CD4-positive, alpha-beta T cell (primary cell): Measurements from ENCODE around the gene MFAP4. TPM values are rescaled to one million over a fixed set of nuclear protein-coding genes. Genes with fewer than 3 reads are reported as not detected.

Experiments
- ATAC-seq: fragments of 200-7000 bp; cut with Tn5 transposase; one replicate; pipeline ENCODE4 v1.10.0; 2022; ENCODE audit warnings: mild to moderate bottlenecking; ENCODE audit not compliant: poor library complexity
- CTCF ChIA-PET: fragments of 350-600 bp; sonication (Branson Sonifier 250); formaldehyde crosslinking; loops from one replicate; lab custom pipeline; 2021; ENCODE audit warnings: antibody characterized with exemption, inconsistent platforms; lab: Charles Lee
- POLR2A ChIA-PET: fragments of 350-600 bp; sonication (Branson Sonifier 250); formaldehyde crosslinking; loops from one replicate; lab custom pipeline; 2021; ENCODE audit warnings: antibody characterized with exemption, inconsistent platforms; lab: Charles Lee
- DNase-seq, 14 experiments: peaks; one replicate each; pipeline ENCODE4 v3.0.0-alpha.2; 2013 to 2020; ENCODE audit warnings: mixed read lengths in 2 of 14
- H3K27ac ChIP-seq, 2 donors: one replicate each; pipeline versions ENCODE4 v1.5.1 to v1.7.0; 2013; ENCODE audit warnings: low read length in 2 of 2, low read depth in 1 of 2, mild to moderate bottlenecking in 1 of 2
- H3K27me3 ChIP-seq, 2 experiments: 1 replicate in 1 of 2; 2 replicates in 1 of 2; pipeline versions ENCODE4 v1.6.1 to v1.7.0; 2013; ENCODE audit warnings: low read length in 2 of 2, control low read depth in 1 of 2, mild to moderate bottlenecking in 1 of 2, moderate library complexity in 1 of 2; ENCODE audit not compliant: insufficient read depth in 2 of 2, control insufficient read depth in 1 of 2
- H3K36me3 ChIP-seq: one replicate; pipeline ENCODE4 v1.6.1; 2013; ENCODE audit warnings: low read length, control low read depth; ENCODE audit not compliant: insufficient read depth
- H3K4me1 ChIP-seq: one replicate; pipeline ENCODE4 v1.6.1; 2013; ENCODE audit warnings: low read length, control low read depth; ENCODE audit not compliant: insufficient read depth
- H3K4me3 ChIP-seq: one replicate; pipeline ENCODE4 v1.5.1; 2013; ENCODE audit warnings: mild to moderate bottlenecking, low read length, moderate library complexity
- H3K9me3 ChIP-seq, 2 experiments: 1 replicate in 1 of 2; 2 replicates in 1 of 2; pipeline versions ENCODE4 v1.6.1 to v1.7.0; 2013; ENCODE audit warnings: low read length in 2 of 2, mild to moderate bottlenecking in 2 of 2, control low read depth in 1 of 2, moderate library complexity in 1 of 2; ENCODE audit not compliant: control insufficient read depth in 1 of 2, insufficient read depth in 1 of 2
- H3K27ac Mint-ChIP-seq: one replicate; pipeline ENCODE4 v1.8.0; 2020; ENCODE audit warnings: mixed read lengths
- H3K27me3 Mint-ChIP-seq: one replicate; pipeline ENCODE4 v1.8.0; 2021; ENCODE audit warnings: mixed read lengths
- H3K36me3 Mint-ChIP-seq: one replicate; pipeline ENCODE4 v1.8.0; 2021; ENCODE audit warnings: low read depth, mixed read lengths
- H3K4me1 Mint-ChIP-seq: one replicate; pipeline ENCODE4 v1.8.0; 2021; ENCODE audit warnings: low read depth, mixed read lengths
- H3K4me3 Mint-ChIP-seq: one replicate; pipeline ENCODE4 v1.8.0; 2020; ENCODE audit warnings: mild to moderate bottlenecking, mixed read lengths
- H3K9me3 Mint-ChIP-seq: one replicate; pipeline ENCODE4 v1.8.0; 2020; ENCODE audit warnings: mixed read lengths
- CTCF ChIP-seq: fragments of 200-600 bp; IDR thresholded peaks from one replicate; pipeline ENCODE4 v1.8.0; 2022; ENCODE audit warnings: antibody characterized with exemption, mild to moderate bottlenecking
- intact Hi-C, 2 experiments: fragments of 100-400 bp; cut with DNase I in 1 of 2; cut with micrococcal nuclease in 1 of 2; formaldehyde crosslinking; loops; one replicate each; pipeline versions ENCODE4 v1.15.1 to v1.9.0; 2023 to 2025; cut with DNase I, micrococcal nuclease
- total RNA-seq, 174 experiments: library from RNA in 2 of 174; stranded (reverse) in 2 of 174; gene quantifications; one replicate each; pipeline ENCODE4 v1.2.3 and lab custom pipeline; 2021 to 2026

The MFAP4 gene
- total RNA-seq, 2 experiments from 2014 or later, result not detected

GRCh38 chr17:19372011-19372370, 15.0 kb downstream of the MFAP4 start:
- TF ChIP-seq CTCF, result no peak
- ChIA-PET POLR2A (no interaction called here), CTCF (interaction anchor here (1.9 kb wide), 1 partner anchor 9 kb away, joined by 5 read pairs; the partner anchor contains the start of gene B9D1)
- H3K36me3 ChIP-seq, result no peaks in the 10 kb centered on the region
- intact Hi-C loops, result no loop called here
- peaks cover 61% of the 10 kb centered on the region for H3K4me1 ChIP-seq
- no peak for ATAC-seq
- Mint-ChIP-seq H3K27me3 (no peaks in the 10 kb centered on the region), H3K36me3 (no peaks in the 10 kb centered on the region), H3K4me3 (peak overlapping the region; percentile 15), H3K27ac (no peak overlapping the region), H3K9me3 (no peaks in the 10 kb centered on the region), H3K4me1 (peaks cover 39% of the 10 kb centered on the region)
- DNase-seq, result no peak
- H3K4me3 ChIP-seq, result no peak overlapping the region
- no peaks in the 10 kb centered on the region for H3K9me3 ChIP-seq
- no peak overlapping the region for H3K27ac ChIP-seq
- H3K27me3 ChIP-seq, result no peaks in the 10 kb centered on the region

GRCh38 chr17:19371259-19372010, 15.6 kb downstream of the MFAP4 start:
- DNase-seq, result peak in 2 of 14 experiments; percentile 32 to 45
- Histone ChIP-seq H3K27ac (peak overlapping the region in 1 of 2 donors; percentile 66), H3K9me3 (no peaks in the 10 kb centered on the region), H3K36me3 (no peaks in the 10 kb centered on the region), H3K4me1 (peaks cover 56% of the 10 kb centered on the region), H3K4me3 (no peak overlapping the region), H3K27me3 (no peaks in the 10 kb centered on the region)
- intact Hi-C loops, result no loop called here
- no peak for TF ChIP-seq CTCF
- H3K27ac Mint-ChIP-seq, result peak overlapping the region; percentile 74
- no peaks in the 10 kb centered on the region for H3K9me3 Mint-ChIP-seq
- peaks cover 35% of the 10 kb centered on the region for H3K4me1 Mint-ChIP-seq
- peak overlapping the region; percentile 27 for H3K4me3 Mint-ChIP-seq
- H3K36me3 Mint-ChIP-seq, result no peaks in the 10 kb centered on the region
- POLR2A ChIA-PET, result no interaction called here
- no peak for ATAC-seq
- CTCF ChIA-PET, result interaction anchor here (1.9 kb wide), 1 partner anchor 8 kb away, joined by 5 read pairs; the partner anchor contains the start of gene B9D1
- no peaks in the 10 kb centered on the region for H3K27me3 Mint-ChIP-seq

DNA sequence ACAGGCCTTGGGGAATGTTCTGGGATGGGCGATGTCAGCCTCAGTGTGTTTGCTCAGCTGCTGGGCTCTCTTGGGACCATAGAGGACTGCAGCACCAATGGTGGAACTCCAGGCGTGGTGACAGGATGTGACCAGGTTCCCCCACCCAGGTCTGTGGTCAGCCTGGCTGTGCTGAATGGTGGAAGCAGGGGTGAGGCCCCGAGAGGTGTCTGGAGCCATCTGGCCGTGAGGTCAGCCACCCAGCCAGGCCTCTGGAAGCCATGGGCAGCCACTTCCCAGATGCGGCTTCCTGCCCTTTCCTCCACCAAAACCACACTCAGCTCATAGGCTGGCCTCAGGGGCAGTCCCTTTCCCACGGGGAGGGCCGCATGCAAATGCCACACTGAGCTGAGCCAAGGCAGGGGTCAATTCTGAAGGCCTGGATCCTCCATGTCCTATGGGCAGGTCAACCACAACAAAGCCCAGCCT, 16.5 kb downstream of the MFAP4 start:
- no peaks in the 10 kb centered on the region for H3K27me3 ChIP-seq
- H3K36me3 Mint-ChIP-seq, result no peaks in the 10 kb centered on the region
- ChIA-PET POLR2A (interaction anchor here (2.9 kb wide), 1 partner anchor 7 kb away, joined by 17 read pairs; the partner anchor contains the start of gene MAPK7), CTCF (interaction anchor here (0.9 kb wide), 1 partner anchor 409 kb away, joined by 3 read pairs; no protein-coding TSS in a partner anchor)
- DNase-seq (peak in 2 of 14 experiments; percentile 36 to 63), ATAC-seq (peak; percentile 28)
- H3K27ac Mint-ChIP-seq, result peak overlapping the region; percentile 81
- H3K36me3 ChIP-seq, result no peaks in the 10 kb centered on the region
- peak overlapping the region; percentile 45 for H3K4me3 Mint-ChIP-seq
- intact Hi-C loops, result no loop called here
- H3K4me3 ChIP-seq, result peak overlapping the region; percentile 4
- H3K27ac ChIP-seq, result peak overlapping the region; percentile 7 to 66
- TF ChIP-seq CTCF, result no peak
- H3K9me3 Mint-ChIP-seq, result no peaks in the 10 kb centered on the region
- H3K4me1 Mint-ChIP-seq, result peaks cover 35% of the 10 kb centered on the region
- H3K9me3 ChIP-seq, result peaks cover 0 to 4% of the 10 kb centered on the region in 2 experiments
- H3K4me1 ChIP-seq, result peaks cover 52% of the 10 kb centered on the region
- no peaks in the 10 kb centered on the region for H3K27me3 Mint-ChIP-seq
